ENCODE results near the gene DDAH2.

DDAH2 gene

DNA sequence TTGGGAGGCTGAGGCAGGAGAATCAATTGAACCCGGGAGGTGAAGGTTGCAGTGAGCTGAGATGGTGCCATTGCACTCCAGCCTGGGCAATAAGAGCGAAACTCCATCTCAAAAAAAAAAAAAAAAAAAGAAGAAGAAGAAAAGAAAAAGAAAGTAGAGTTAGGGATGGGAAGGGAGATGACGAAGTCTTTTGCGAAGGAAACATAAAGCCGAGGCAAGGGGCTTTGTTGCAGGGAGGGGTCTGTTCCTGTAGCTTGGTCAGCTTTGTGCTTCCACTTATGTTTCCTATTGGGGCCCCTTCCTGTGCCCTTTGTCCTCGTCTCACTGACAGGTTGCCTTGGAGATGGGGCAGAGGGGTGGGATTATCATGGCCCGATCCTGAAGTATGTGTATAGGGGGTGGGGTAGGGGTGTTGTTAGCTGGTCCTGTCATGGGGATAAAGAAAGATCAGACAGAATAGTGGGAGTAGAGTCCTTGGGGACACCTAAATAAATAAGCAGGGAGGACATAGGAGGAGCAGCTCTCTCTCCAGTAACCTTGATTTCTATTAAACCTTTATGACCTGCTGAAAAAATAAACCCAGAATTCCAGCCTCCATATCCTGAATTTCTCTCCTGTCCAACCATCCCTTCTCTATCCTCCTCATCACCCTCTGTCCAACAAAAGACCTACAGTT, 8.4 kb upstream of the DDAH2 start:
- no peak for DNase-seq (ENCODE audit: insufficient read length)
- TF ChIP-seq TAF1 (IDR thresholded peaks at IDR 0.05; ENCODE audit: borderline replicate concordance, low read depth, low read length) (no peak), POLR2A (IDR thresholded peaks at IDR 0.05; ENCODE audit: low read depth, low read length) (no peak), POLR2AphosphoS5 (IDR thresholded peaks at IDR 0.05; ENCODE audit: low read depth, low read length) (no peak; the same call in 1 of the 2 replicates)
- FAIRE-seq: no peak

GRCh38 chr6:31736768-31737314, 7.7 kb upstream of the DDAH2 start:
- no peak for TF ChIP-seq TAF1 (IDR thresholded peaks at IDR 0.05; ENCODE audit: borderline replicate concordance, low read depth, low read length)
- TF ChIP-seq POLR2A (IDR thresholded peaks at IDR 0.05; ENCODE audit: low read depth, low read length): no peak
- TF ChIP-seq POLR2AphosphoS5 (IDR thresholded peaks at IDR 0.05; ENCODE audit: low read depth, low read length): no peak; the same call in 1 of the 2 replicates
- FAIRE-seq (no peak), DNase-seq (ENCODE audit: insufficient read length) (no peak)

DNA sequence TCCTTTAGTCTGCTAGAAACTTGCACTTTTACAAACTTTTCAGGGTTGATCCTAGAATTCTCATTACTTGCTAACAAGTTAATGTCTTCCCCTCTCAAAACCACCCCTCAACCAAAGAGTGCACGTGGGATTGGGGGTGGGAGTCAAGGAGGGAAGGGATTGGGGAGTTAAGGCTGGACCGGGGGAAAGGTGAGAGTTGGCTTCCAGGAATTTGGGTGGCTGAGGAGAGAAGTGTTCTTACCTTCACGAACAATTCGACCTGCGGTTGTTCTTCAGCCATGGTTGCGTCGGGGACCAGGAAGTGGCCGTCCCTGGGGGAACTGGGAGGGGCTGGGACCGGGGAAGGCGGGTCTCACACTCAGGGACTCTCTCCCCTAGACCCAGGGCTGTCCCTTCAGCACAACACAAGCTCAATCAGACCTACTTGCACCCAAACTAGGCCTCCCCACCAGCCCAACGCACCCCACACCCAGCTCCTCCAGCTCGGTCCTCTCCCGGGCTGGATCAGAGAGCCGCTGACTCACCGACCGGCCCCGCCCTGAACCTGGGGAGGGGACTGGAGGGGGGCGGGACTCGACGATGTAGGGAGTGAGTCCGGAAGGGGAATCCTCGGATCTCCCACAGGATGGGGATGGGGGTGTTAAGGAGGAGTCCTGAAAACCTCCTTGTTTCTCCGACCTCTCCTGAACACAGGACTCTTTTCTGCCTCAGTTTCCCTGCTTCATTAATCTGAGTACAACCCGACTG, 7.1 kb upstream of the DDAH2 start, which contains the start of gene CLIC1:
Gene CLIC1, minus strand, starts transcription at position 510 of the 747 bp plus-strand sequence. Its CDS starts 230 bp downstream, at position 280.
- DNase-seq (ENCODE audit: insufficient read length) (peak; percentile 81), FAIRE-seq (peak; percentile 73)
- TF ChIP-seq TAF1 (IDR thresholded peaks at IDR 0.05; ENCODE audit: borderline replicate concordance, low read depth, low read length) (peak; percentile 54; the same call in 1 of the 2 replicates), POLR2A (IDR thresholded peaks at IDR 0.05; ENCODE audit: low read depth, low read length) (peak; percentile 91), POLR2AphosphoS5 (IDR thresholded peaks at IDR 0.05; ENCODE audit: low read depth, low read length) (peak; percentile 62)

GRCh38 chr6:31734821-31735406, 5.8 kb upstream of the DDAH2 start:
- TF ChIP-seq POLR2A (IDR thresholded peaks at IDR 0.05; ENCODE audit: low read depth, low read length): 0 out of 2 replicates have a peak, but pooled peaks have one; percentile 30
- TF ChIP-seq TAF1 (IDR thresholded peaks at IDR 0.05; ENCODE audit: borderline replicate concordance, low read depth, low read length): no peak
- DNase-seq (ENCODE audit: insufficient read length) (no peak), FAIRE-seq (no peak)

- TF ChIP-seq POLR2AphosphoS5 (IDR thresholded peaks at IDR 0.05; ENCODE audit: low read depth, low read length): no peak
- no peak for TF ChIP-seq POLR2A (IDR thresholded peaks at IDR 0.05; ENCODE audit: low read depth, low read length)
- TF ChIP-seq TAF1 (IDR thresholded peaks at IDR 0.05; ENCODE audit: borderline replicate concordance, low read depth, low read length): no peak
- FAIRE-seq (peak; percentile 80), DNase-seq (ENCODE audit: insufficient read length) (peak; percentile 62)
Observed at GRCh38 chr6:31734247-31734820, 5.2 kb upstream of the DDAH2 start.

DNA sequence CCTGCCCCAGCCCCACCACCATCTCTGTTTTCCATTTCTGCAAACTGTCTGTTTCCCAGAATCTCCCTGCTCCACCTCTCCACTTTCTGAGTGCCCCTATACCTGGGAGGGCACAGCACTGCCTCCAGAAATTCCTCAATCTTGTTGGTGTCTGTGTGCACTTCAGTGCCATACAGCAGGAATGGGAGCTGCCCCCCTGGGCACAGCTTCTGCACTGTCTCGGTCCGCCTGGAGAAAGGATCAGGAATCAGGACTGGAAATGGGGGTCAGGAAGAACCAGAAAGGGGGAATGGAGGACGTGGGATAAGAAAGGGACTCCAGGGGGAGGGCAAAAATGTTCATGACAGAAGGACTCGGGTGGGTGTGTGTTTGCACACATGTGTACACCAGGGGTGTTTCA, 4.6 kb upstream of the DDAH2 start:
- DNase-seq (ENCODE audit: insufficient read length) (no peak), FAIRE-seq (no peak)
- TF ChIP-seq TAF1 (IDR thresholded peaks at IDR 0.05; ENCODE audit: borderline replicate concordance, low read depth, low read length) (no peak), POLR2A (IDR thresholded peaks at IDR 0.05; ENCODE audit: low read depth, low read length) (no peak), POLR2AphosphoS5 (IDR thresholded peaks at IDR 0.05; ENCODE audit: low read depth, low read length) (no peak)

DNA sequence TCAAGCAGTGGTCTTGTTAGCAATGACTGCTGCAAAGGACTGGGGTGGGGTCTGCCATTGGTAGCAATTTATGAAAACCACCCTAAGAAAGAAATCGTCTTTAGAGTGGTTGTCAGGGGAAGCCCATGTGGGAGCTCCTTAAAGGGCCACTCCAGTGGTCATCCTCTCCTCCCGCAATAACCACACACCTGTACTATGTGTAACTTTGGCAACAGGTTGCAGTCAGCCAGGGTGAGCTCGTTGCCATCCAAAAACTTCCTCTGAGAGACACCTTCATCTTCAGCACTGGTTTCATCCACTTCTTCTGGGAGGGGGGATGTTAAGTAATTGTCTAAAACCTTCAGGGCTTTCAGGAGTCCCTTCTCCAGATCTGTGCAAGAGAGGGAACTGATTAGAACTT, 2.9 kb upstream of the DDAH2 start:
- no peak for FAIRE-seq
- TF ChIP-seq POLR2A (IDR thresholded peaks at IDR 0.05; ENCODE audit: low read depth, low read length) (no peak), POLR2AphosphoS5 (IDR thresholded peaks at IDR 0.05; ENCODE audit: low read depth, low read length) (no peak), TAF1 (IDR thresholded peaks at IDR 0.05; ENCODE audit: borderline replicate concordance, low read depth, low read length) (no peak)
- DNase-seq (ENCODE audit: insufficient read length): no peak

DNA sequence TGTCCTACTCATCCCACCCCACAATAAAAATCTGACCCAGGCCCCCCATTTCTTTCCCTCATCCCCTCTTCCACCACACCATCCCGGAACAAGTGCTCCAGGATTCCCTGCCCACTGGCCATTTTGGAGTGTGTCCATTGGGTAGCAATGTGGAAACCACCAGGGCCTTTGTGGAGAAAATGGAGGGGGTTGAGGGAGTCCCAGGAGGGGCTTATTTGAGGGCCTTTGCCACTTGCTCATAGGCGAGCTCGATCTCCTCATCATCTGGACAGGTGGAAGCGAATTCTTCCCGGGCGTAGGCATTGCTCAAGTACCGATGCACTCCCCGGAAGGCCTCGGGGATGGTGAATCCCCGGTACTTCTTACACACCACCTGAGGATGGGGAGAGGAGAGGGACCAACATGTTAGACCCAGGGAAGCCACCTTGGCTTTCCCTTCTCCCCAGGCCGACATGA, 1.6 kb upstream of the DDAH2 start:
- no peak for DNase-seq (ENCODE audit: insufficient read length)
- TF ChIP-seq POLR2AphosphoS5 (IDR thresholded peaks at IDR 0.05; ENCODE audit: low read depth, low read length) (no peak), POLR2A (IDR thresholded peaks at IDR 0.05; ENCODE audit: low read depth, low read length) (no peak), TAF1 (IDR thresholded peaks at IDR 0.05; ENCODE audit: borderline replicate concordance, low read depth, low read length) (no peak)
- no peak for FAIRE-seq

GRCh38 chr6:31729979-31730630, 1.0 kb upstream of the DDAH2 start:
- peak; percentile 69 for DNase-seq (ENCODE audit: insufficient read length)
- peak; percentile 56 for FAIRE-seq
- TF ChIP-seq POLR2AphosphoS5 (IDR thresholded peaks at IDR 0.05; ENCODE audit: low read depth, low read length) (no peak), TAF1 (IDR thresholded peaks at IDR 0.05; ENCODE audit: borderline replicate concordance, low read depth, low read length) (no peak), POLR2A (IDR thresholded peaks at IDR 0.05; ENCODE audit: low read depth, low read length) (peak; percentile 43; the same call in 1 of the 2 replicates)

DNA sequence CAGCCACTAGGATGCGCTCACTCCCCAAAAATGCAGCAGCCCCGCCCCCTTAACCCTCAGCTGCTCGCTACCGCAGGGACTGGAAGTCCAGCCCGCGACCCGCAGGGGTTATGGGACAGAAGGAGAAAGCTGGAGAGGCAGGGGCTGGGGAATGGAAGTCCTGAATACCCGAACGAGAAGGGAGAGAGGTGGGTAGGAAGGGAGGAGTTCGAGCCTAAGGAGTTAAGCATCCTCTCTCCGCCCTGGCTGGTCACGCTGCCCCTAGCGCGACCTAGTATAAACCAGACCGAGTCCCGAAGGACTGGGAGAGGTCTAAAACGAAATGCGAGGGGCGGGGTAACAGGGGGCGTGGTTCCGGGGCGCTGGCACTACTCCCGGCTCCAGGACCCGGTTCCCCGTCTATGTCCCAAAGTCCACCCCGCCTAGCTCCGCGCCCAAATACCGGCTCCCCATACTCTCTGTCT, 448 bp upstream of the DDAH2 start:
- FAIRE-seq (peak; percentile 9), DNase-seq (ENCODE audit: insufficient read length) (peak; percentile 70)
- TF ChIP-seq POLR2AphosphoS5 (IDR thresholded peaks at IDR 0.05; ENCODE audit: low read depth, low read length): no peak
- 0 out of 2 replicates have a peak, but pooled peaks have one; percentile 47 for TF ChIP-seq POLR2A (IDR thresholded peaks at IDR 0.05; ENCODE audit: low read depth, low read length)
